Activated CD4-positive, alpha-beta T cell treated with anti-CD3 and anti-CD28 coated beads, Interleukin-2, Interleukin-4, amounts not matched to agents 100 ng/mL and 50 ng/mL, durations not matched to agents 16 hours and 8 hours (primary cell): ENCODE data around the gene TUT1.

Experiments
- DNase-seq: peaks from one replicate; pipeline ENCODE4 v3.0.0-alpha.2; 2020; ENCODE audit warnings: low spot score

Gene TUT1

GRCh38 chr11:62542111-62542745 lies 49.1 kb downstream of the TUT1 start:
- no peak for DNase-seq

GRCh38 chr11:62540804-62541701 lies 50.3 kb downstream of the TUT1 start:
- DNase-seq = peak; percentile 78

GRCh38 chr11:62539238-62539925 lies 51.9 kb downstream of the TUT1 start:
- peak; percentile 39 for DNase-seq

- DNase-seq = no peak
Observed at GRCh38 chr11:62538470-62539237, 52.7 kb downstream of the TUT1 start.

GRCh38 chr11:62536301-62536957 lies 54.9 kb downstream of the TUT1 start:
- DNase-seq = no peak

- no peak for DNase-seq
Observed at GRCh38 chr11:62535802-62536201, 55.5 kb downstream of the TUT1 start.

GRCh38 chr11:62534779-62535545 lies 56.4 kb downstream of the TUT1 start:
- DNase-seq = no peak

GRCh38 chr11:62532096-62532495 lies 59.2 kb downstream of the TUT1 start:
- DNase-seq = no peak
